H9 (cell line): Measurements from ENCODE around the gene MAPK14. TPM values are rescaled to one million over a fixed set of nuclear protein-coding genes. Genes with fewer than 3 reads are reported as not detected.

Experiments
- DNase-seq: peaks from one replicate; pipeline ENCODE4 v3.0.0-alpha.2; 2017
- H2AFZ ChIP-seq: one replicate; pipeline ENCODE4 v1.6.1; 2013; ENCODE audit warnings: mild to moderate bottlenecking, low read length, control low read depth, moderate library complexity
- H2AK5ac ChIP-seq: 2 replicates; pipeline ENCODE4 v1.6.1; 2013; ENCODE audit warnings: low read length, control low read depth, mixed read lengths; ENCODE audit not compliant: insufficient read length
- H2BK120ac ChIP-seq: one replicate; pipeline ENCODE4 v1.6.1; 2013; ENCODE audit warnings: low read depth, mild to moderate bottlenecking, low read length, control low read depth, inconsistent platforms; ENCODE audit not compliant: poor library complexity, severe bottlenecking
- H2BK12ac ChIP-seq: 2 replicates; pipeline ENCODE4 v1.6.1; 2013; ENCODE audit warnings: low read length, control low read depth, mixed read lengths, low read depth; ENCODE audit not compliant: insufficient read length
- H2BK15ac ChIP-seq: 2 replicates; pipeline ENCODE4 v1.6.1; 2013; ENCODE audit warnings: low read depth, low read length, control low read depth
- H2BK20ac ChIP-seq: one replicate; pipeline ENCODE4 v1.6.1; 2013; ENCODE audit warnings: low read depth, mild to moderate bottlenecking, low read length, control low read depth, inconsistent platforms; ENCODE audit not compliant: poor library complexity, severe bottlenecking
- H2BK5ac ChIP-seq: 2 replicates; pipeline ENCODE4 v1.6.1; 2013; ENCODE audit warnings: low read length, control low read depth, mixed read lengths; ENCODE audit not compliant: insufficient read length
- H3K14ac ChIP-seq: 2 replicates; pipeline ENCODE4 v1.6.1; 2013; ENCODE audit warnings: low read length, control low read depth; ENCODE audit not compliant: insufficient read depth
- H3K18ac ChIP-seq: 2 replicates; pipeline ENCODE4 v1.6.1; 2013; ENCODE audit warnings: low read depth, mild to moderate bottlenecking, mixed read lengths, low read length, control low read depth; ENCODE audit not compliant: insufficient read length
- H3K23ac ChIP-seq: 2 replicates; pipeline ENCODE4 v1.6.1; 2013; ENCODE audit warnings: low read length, control low read depth, mixed read lengths, low read depth; ENCODE audit not compliant: insufficient read length
- H3K23me2 ChIP-seq: 2 replicates; pipeline ENCODE4 v1.6.1; 2013; ENCODE audit warnings: low read depth, mild to moderate bottlenecking, mixed read lengths, low read length, control low read depth; ENCODE audit not compliant: insufficient read length, poor library complexity, severe bottlenecking
- H3K27ac ChIP-seq: 2 replicates; pipeline ENCODE4 v1.5.1; 2013; ENCODE audit warnings: low read length, control low read depth, mixed read lengths, low read depth; ENCODE audit not compliant: insufficient read length
- H3K27me3 ChIP-seq: 2 replicates; pipeline ENCODE4 v1.6.1; 2013; ENCODE audit warnings: low read length, control low read depth, inconsistent platforms; ENCODE audit not compliant: insufficient read depth
- H3K4ac ChIP-seq: 2 replicates; pipeline ENCODE4 v1.6.1; 2013; ENCODE audit warnings: low read depth, mild to moderate bottlenecking, control low read depth, inconsistent platforms, low read length, moderate library complexity
- H3K4me1 ChIP-seq: 2 replicates; pipeline ENCODE4 v1.6.1; 2013; ENCODE audit warnings: low read length, control low read depth, inconsistent platforms; ENCODE audit not compliant: insufficient read depth
- H3K4me2 ChIP-seq: 2 replicates; pipeline ENCODE4 v1.6.1; 2013; ENCODE audit warnings: low read length, control low read depth, mixed read lengths; ENCODE audit not compliant: insufficient read length, insufficient read depth
- H3K56ac ChIP-seq: 2 replicates; pipeline ENCODE4 v1.6.1; 2013; ENCODE audit warnings: low read depth, mild to moderate bottlenecking, mixed read lengths, low read length, control low read depth; ENCODE audit not compliant: insufficient read length
- H3K79me1 ChIP-seq: 2 replicates; pipeline ENCODE4 v1.6.1; 2013; ENCODE audit warnings: low read depth, mild to moderate bottlenecking, moderate library complexity, low read length, control low read depth, inconsistent platforms; ENCODE audit not compliant: insufficient read depth, poor library complexity, severe bottlenecking
- H3K79me2 ChIP-seq: 2 replicates; pipeline ENCODE4 v1.6.1; 2013; ENCODE audit warnings: low read length, control low read depth, inconsistent platforms; ENCODE audit not compliant: insufficient read depth
- H3K9ac ChIP-seq: 2 replicates; pipeline ENCODE4 v1.6.1; 2013; ENCODE audit warnings: low read length, control low read depth, mixed read lengths; ENCODE audit not compliant: insufficient read length; ENCODE audit errors: extremely low read depth
- H3K9me3 ChIP-seq: one replicate; pipeline ENCODE4 v1.6.1; 2013; ENCODE audit warnings: low read depth, low read length, inconsistent platforms; ENCODE audit not compliant: control insufficient read depth
- H3T11ph ChIP-seq: one replicate; pipeline ENCODE4 v1.6.1; 2013; ENCODE audit warnings: mild to moderate bottlenecking, low read length, control low read depth, inconsistent platforms
- H4K20me1 ChIP-seq: one replicate; pipeline ENCODE4 v1.6.1; 2013; ENCODE audit not compliant: control insufficient read depth, insufficient read length, insufficient read depth
- H4K5ac ChIP-seq: 2 replicates; pipeline ENCODE4 v1.6.1; 2013; ENCODE audit warnings: low read depth, mild to moderate bottlenecking, mixed read lengths, low read length, control low read depth; ENCODE audit not compliant: insufficient read length
- H4K8ac ChIP-seq: replicated peaks from 2 replicates; pipeline ENCODE4 v1.6.1; 2013; ENCODE audit warnings: low read length, control low read depth, mixed read lengths, low read depth; ENCODE audit not compliant: insufficient read length
- H4K91ac ChIP-seq: 2 replicates; pipeline ENCODE4 v1.6.1; 2013; ENCODE audit warnings: low read depth, mild to moderate bottlenecking, moderate library complexity, mixed read lengths, low read length, control low read depth; ENCODE audit not compliant: insufficient read length
- H3K27ac Mint-ChIP-seq, 3 experiments: 2 replicates in 2 of 3; 3 replicates in 1 of 3; pipeline ENCODE4 v1.8.0; 2020 to 2021; ENCODE audit warnings: mixed read lengths in 3 of 3, mild to moderate bottlenecking in 1 of 3, moderate library complexity in 1 of 3
- H3K27me3 Mint-ChIP-seq: 2 replicates; pipeline ENCODE4 v1.8.0; 2021; ENCODE audit warnings: low read depth, mild to moderate bottlenecking, moderate library complexity, mixed read lengths
- H3K36me3 Mint-ChIP-seq, 3 experiments: 2 replicates in 2 of 3; 3 replicates in 1 of 3; pipeline ENCODE4 v1.8.0; 2020 to 2021; ENCODE audit warnings: low read depth in 3 of 3, mixed read lengths in 3 of 3; ENCODE audit not compliant: insufficient read depth in 1 of 3
- H3K4me1 Mint-ChIP-seq, 2 experiments: 2 replicates each; pipeline ENCODE4 v1.8.0; 2020; ENCODE audit warnings: mixed read lengths in 2 of 2
- H3K4me3 Mint-ChIP-seq, 2 experiments: 2 replicates in 1 of 2; 3 replicates in 1 of 2; pipeline ENCODE4 v1.8.0; 2020 to 2021; ENCODE audit warnings: mild to moderate bottlenecking in 2 of 2, mixed read lengths in 2 of 2, moderate library complexity in 1 of 2
- H3K9me3 Mint-ChIP-seq, 2 experiments: 2 replicates in 1 of 2; 3 replicates in 1 of 2; pipeline ENCODE4 v1.8.0; 2020; ENCODE audit warnings: mild to moderate bottlenecking in 2 of 2, mixed read lengths in 2 of 2, moderate library complexity in 1 of 2
- total RNA-seq: library from RNA; stranded (reverse); gene quantifications from 2 replicates; pipeline ENCODE4 v1.2.1, GENCODE V29; 2021
- TF ChIP-seq, protein P1 (sequence below): fragments of 200-600 bp; sonication (generic); conservative IDR thresholded peaks from 3 replicates; pipeline ENCODE4 v1.8.0; 2021; ENCODE audit warnings: antibody characterized with exemption, mild to moderate bottlenecking

The MAPK14 gene
- total RNA-seq, 1 experiment from 2014 or later, result 40.5 TPM

DNA sequence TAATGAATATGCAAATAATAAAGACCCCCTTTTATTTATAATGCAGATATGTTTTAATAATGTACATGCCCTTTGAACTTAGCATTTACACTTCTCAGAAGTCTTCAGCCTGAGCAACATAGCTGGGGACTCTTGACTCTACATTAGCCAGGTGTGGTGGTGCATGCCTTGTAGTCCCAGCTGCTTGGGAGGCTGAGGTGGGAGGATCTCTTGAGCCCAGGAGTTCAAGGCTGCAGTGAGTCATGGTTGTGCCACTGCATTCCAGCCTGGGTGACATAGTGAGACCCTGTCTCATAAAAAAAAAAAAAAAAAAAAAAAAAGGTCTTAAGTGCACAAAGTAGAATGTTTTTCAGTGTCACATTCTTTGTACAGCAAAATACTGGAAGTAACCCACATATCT is 85.4 kb downstream of the MAPK14 start:
- Histone ChIP-seq H3K27me3 (no peaks in the 10 kb centered on the region), H2AFZ (no peak overlapping the region), H2BK5ac (no peak overlapping the region), H3K79me2 (no peaks in the 10 kb centered on the region), H3K9ac (no peak overlapping the region), H3K18ac (no peak overlapping the region), H4K8ac (no peak overlapping the region), H4K91ac (no peak overlapping the region), H3K4me2 (no peak overlapping the region), H3K4me1 (no peaks in the 10 kb centered on the region), H3K4ac (no peak overlapping the region), H3T11ph (no peak overlapping the region), H4K20me1 (no peaks in the 10 kb centered on the region), H3K56ac (no peak overlapping the region), H3K14ac (no peak overlapping the region), H3K9me3 (no peaks in the 10 kb centered on the region), H2BK12ac (no peak overlapping the region), H3K23me2 (no peaks in the 10 kb centered on the region), H3K79me1 (no peaks in the 10 kb centered on the region), H3K27ac (no peak overlapping the region), H2BK20ac (no peak overlapping the region), H2AK5ac (no peak overlapping the region), H2BK120ac (no peak overlapping the region), H3K23ac (no peak overlapping the region), H4K5ac (no peak overlapping the region), H2BK15ac (no peak overlapping the region)
- no peak overlapping the region for H3K4me3 Mint-ChIP-seq
- no peaks in the 10 kb centered on the region for H3K27me3 Mint-ChIP-seq
- H3K36me3 Mint-ChIP-seq, result peaks cover 5 to 29% (median 16%) of the 10 kb centered on the region in 3 experiments
- no peak overlapping the region for H3K27ac Mint-ChIP-seq
- H3K4me1 Mint-ChIP-seq, result peaks cover 15 to 16% of the 10 kb centered on the region in 2 experiments
- TF ChIP-seq, protein P1, sequence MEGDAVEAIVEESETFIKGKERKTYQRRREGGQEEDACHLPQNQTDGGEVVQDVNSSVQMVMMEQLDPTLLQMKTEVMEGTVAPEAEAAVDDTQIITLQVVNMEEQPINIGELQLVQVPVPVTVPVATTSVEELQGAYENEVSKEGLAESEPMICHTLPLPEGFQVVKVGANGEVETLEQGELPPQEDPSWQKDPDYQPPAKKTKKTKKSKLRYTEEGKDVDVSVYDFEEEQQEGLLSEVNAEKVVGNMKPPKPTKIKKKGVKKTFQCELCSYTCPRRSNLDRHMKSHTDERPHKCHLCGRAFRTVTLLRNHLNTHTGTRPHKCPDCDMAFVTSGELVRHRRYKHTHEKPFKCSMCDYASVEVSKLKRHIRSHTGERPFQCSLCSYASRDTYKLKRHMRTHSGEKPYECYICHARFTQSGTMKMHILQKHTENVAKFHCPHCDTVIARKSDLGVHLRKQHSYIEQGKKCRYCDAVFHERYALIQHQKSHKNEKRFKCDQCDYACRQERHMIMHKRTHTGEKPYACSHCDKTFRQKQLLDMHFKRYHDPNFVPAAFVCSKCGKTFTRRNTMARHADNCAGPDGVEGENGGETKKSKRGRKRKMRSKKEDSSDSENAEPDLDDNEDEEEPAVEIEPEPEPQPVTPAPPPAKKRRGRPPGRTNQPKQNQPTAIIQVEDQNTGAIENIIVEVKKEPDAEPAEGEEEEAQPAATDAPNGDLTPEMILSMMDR, result no peak
- no peaks in the 10 kb centered on the region for H3K9me3 Mint-ChIP-seq
- DNase-seq, result no peak
